Fibroblast of peridontal ligament (primary cell): Measurements from ENCODE around the gene PCNX1.
A peak's percentile ranks its signal among the peaks of the same experiment; 100 is the strongest.

Experiments used
- DNase-seq: peaks from one replicate; pipeline ENCODE4 v3.0.0-alpha.2; 2010; ENCODE audit errors: extremely low read depth

Gene PCNX1

GRCh38 chr14:70957710-70958109 is 50.5 kb downstream of the PCNX1 start:
- DNase-seq, result no peak

- DNase-seq, result no peak
Measured at GRCh38 chr14:70962935-70963334, 55.7 kb downstream of the PCNX1 start.

GRCh38 chr14:70964492-70964891 is 57.2 kb downstream of the PCNX1 start:
- DNase-seq, result no peak

GRCh38 chr14:70971560-70971959 is 64.3 kb downstream of the PCNX1 start:
- DNase-seq, result no peak

- peak; percentile 95 for DNase-seq
Measured at GRCh38 chr14:70972107-70972976, 65.1 kb downstream of the PCNX1 start.

GRCh38 chr14:70976591-70976990 is 69.3 kb downstream of the PCNX1 start:
- no peak for DNase-seq

GRCh38 chr14:70981000-70981952 is 74.0 kb downstream of the PCNX1 start:
- peak; percentile 5 for DNase-seq

- DNase-seq, result no peak
Measured at GRCh38 chr14:70982200-70982599, 74.9 kb downstream of the PCNX1 start.

GRCh38 chr14:70987041-70987440 is 79.8 kb downstream of the PCNX1 start:
- no peak for DNase-seq

GRCh38 chr14:70988452-70988851 is 81.2 kb downstream of the PCNX1 start:
- DNase-seq, result no peak

- no peak for DNase-seq
Measured at GRCh38 chr14:70993931-70994330, 86.7 kb downstream of the PCNX1 start.

GRCh38 chr14:70995211-70995610 is 88.0 kb downstream of the PCNX1 start:
- DNase-seq, result no peak

- no peak for DNase-seq
Measured at GRCh38 chr14:70995671-70996070, 88.4 kb downstream of the PCNX1 start.

GRCh38 chr14:70999117-70999516 is 91.9 kb downstream of the PCNX1 start:
- DNase-seq, result no peak

GRCh38 chr14:71000091-71000490 is 92.8 kb downstream of the PCNX1 start:
- DNase-seq, result no peak

- DNase-seq, result no peak
Measured at GRCh38 chr14:71001742-71002141, 94.5 kb downstream of the PCNX1 start.

GRCh38 chr14:71003156-71003555 is 95.9 kb downstream of the PCNX1 start:
- DNase-seq, result no peak

- no peak for DNase-seq
Measured at GRCh38 chr14:71004481-71004880, 97.2 kb downstream of the PCNX1 start.

GRCh38 chr14:71005076-71005475 is 97.8 kb downstream of the PCNX1 start:
- no peak for DNase-seq

GRCh38 chr14:71006200-71006563 is 98.9 kb downstream of the PCNX1 start:
- no peak for DNase-seq

- peak; percentile 15 for DNase-seq
Measured at GRCh38 chr14:71011479-71011878, 104.2 kb downstream of the PCNX1 start.

GRCh38 chr14:71012888-71013287 is 105.6 kb downstream of the PCNX1 start:
- DNase-seq, result no peak
